Ectodermal cell (in vitro differentiated cells): Measurements from ENCODE around the gene TBC1D22B.
"Not testable (repeated sequence)": the region's sequence is repeated elsewhere in the genome, so short reads cannot be mapped to it uniquely, and the experiment has no call there.

Experiments used
- H3K27ac ChIP-seq: 2 replicates; pipeline ENCODE4 v1.7.0; 2013; ENCODE audit warnings: mild to moderate bottlenecking, low read depth, low read length; ENCODE audit not compliant: insufficient read depth, poor library complexity, severe bottlenecking
- H3K27me3 ChIP-seq: 2 replicates; pipeline ENCODE4 v1.7.0; 2013; ENCODE audit warnings: mild to moderate bottlenecking, low read length; ENCODE audit not compliant: insufficient read depth, control insufficient read depth, poor library complexity, severe bottlenecking
- H3K36me3 ChIP-seq: one replicate; pipeline ENCODE4 v1.7.0; 2013; ENCODE audit warnings: low read length; ENCODE audit not compliant: control insufficient read depth, insufficient read depth
- H3K4me1 ChIP-seq: one replicate; pipeline ENCODE4 v1.7.0; 2013; ENCODE audit warnings: low read length; ENCODE audit not compliant: control insufficient read depth, insufficient read depth
- H3K4me3 ChIP-seq: 2 replicates; pipeline ENCODE4 v1.7.0; 2013; ENCODE audit warnings: low read depth, low read length, control low read depth; ENCODE audit not compliant: insufficient read depth
- H3K9me3 ChIP-seq: 2 replicates; pipeline ENCODE4 v1.7.0; 2013; ENCODE audit warnings: mild to moderate bottlenecking, low read length, moderate library complexity; ENCODE audit not compliant: control insufficient read depth
- WGBS, 2 experiments: methylation state at CpG; one replicate each; pipeline ENCODE4 v1.1.7; 2013; ENCODE audit warnings: missing lambda C conversion rate in 2 of 2; 5-methylcytosine and 5-hydroxymethylcytosine counted together

TBC1D22B gene

GRCh38 chr6:37283671-37284151 lies 26.1 kb downstream of the TBC1D22B start:
- 93 to 96% methylated on average over 3 of the region's 3 CpGs for WGBS, 2 experiments

GRCh38 chr6:37284781-37285180 lies 27.2 kb downstream of the TBC1D22B start:
- Histone ChIP-seq H3K9me3 (no peaks in the 10 kb centered on the region), H3K4me3 (no peak overlapping the region), H3K36me3 (peaks cover 23% of the 10 kb centered on the region), H3K4me1 (no peaks in the 10 kb centered on the region), H3K27ac (no peak overlapping the region), H3K27me3 (no peaks in the 10 kb centered on the region)
- 97 to 98% methylated on average over 4 of the region's 4 CpGs for WGBS, 2 experiments

More at GRCh38 chr6:37283671-37284151, 26.1 kb downstream of the TBC1D22B start:
- Histone ChIP-seq H3K27me3 (no peaks in the 10 kb centered on the region), H3K4me1 (no peaks in the 10 kb centered on the region), H3K27ac (no peak overlapping the region), H3K36me3 (peaks cover 28% of the 10 kb centered on the region), H3K4me3 (no peak overlapping the region), H3K9me3 (no peaks in the 10 kb centered on the region)

- H3K27me3 ChIP-seq: no peaks in the 10 kb centered on the region
- H3K36me3 ChIP-seq: peaks cover 23% of the 10 kb centered on the region
- no peaks in the 10 kb centered on the region for H3K4me1 ChIP-seq
- H3K4me3 ChIP-seq: no peak overlapping the region
- H3K9me3 ChIP-seq: no peaks in the 10 kb centered on the region
- H3K27ac ChIP-seq: no peak overlapping the region
- WGBS, 2 experiments: 95 to 98% methylated on average over 4 of the region's 4 CpGs
Measured at GRCh38 chr6:37285861-37286311, 28.3 kb downstream of the TBC1D22B start.

- no peaks in the 10 kb centered on the region for H3K27me3 ChIP-seq
- H3K9me3 ChIP-seq: no peaks in the 10 kb centered on the region
- H3K4me3 ChIP-seq: no peak overlapping the region
- WGBS, 2 experiments: 90 to 100% methylated on average over 2 of the region's 2 CpGs
- H3K4me1 ChIP-seq: no peaks in the 10 kb centered on the region
- H3K36me3 ChIP-seq: peaks cover 19% of the 10 kb centered on the region
- no peak overlapping the region for H3K27ac ChIP-seq
Measured at GRCh38 chr6:37287519-37288157, 30.1 kb downstream of the TBC1D22B start.

- Histone ChIP-seq H3K36me3 (peaks cover 19% of the 10 kb centered on the region), H3K4me1 (no peaks in the 10 kb centered on the region), H3K9me3 (no peaks in the 10 kb centered on the region), H3K27me3 (no peaks in the 10 kb centered on the region), H3K4me3 (no peak overlapping the region), H3K27ac (no peak overlapping the region)
- WGBS, 2 experiments: 88 to 90% methylated on average over 2 of the region's 2 CpGs
Measured at GRCh38 chr6:37288247-37288646, 30.7 kb downstream of the TBC1D22B start.

GRCh38 chr6:37289931-37290330 lies 32.4 kb downstream of the TBC1D22B start:
- no peaks in the 10 kb centered on the region for H3K4me1 ChIP-seq
- H3K9me3 ChIP-seq: no peaks in the 10 kb centered on the region
- no peak overlapping the region for H3K4me3 ChIP-seq
- H3K36me3 ChIP-seq: peaks cover 15% of the 10 kb centered on the region
- WGBS, 2 experiments: 91 to 93% methylated on average over 3 of the region's 3 CpGs
- no peaks in the 10 kb centered on the region for H3K27me3 ChIP-seq
- no peak overlapping the region for H3K27ac ChIP-seq

- H3K36me3 ChIP-seq: peaks cover 9% of the 10 kb centered on the region
- H3K4me3 ChIP-seq: no peak overlapping the region
- H3K4me1 ChIP-seq: no peaks in the 10 kb centered on the region
- H3K9me3 ChIP-seq: no peaks in the 10 kb centered on the region
- no peak overlapping the region for H3K27ac ChIP-seq
- H3K27me3 ChIP-seq: no peaks in the 10 kb centered on the region
Measured at GRCh38 chr6:37293426-37293825, 35.9 kb downstream of the TBC1D22B start.

GRCh38 chr6:37297637-37298036 lies 40.1 kb downstream of the TBC1D22B start:
- not testable (repeated sequence) for H3K4me3 ChIP-seq, H3K9me3 ChIP-seq, H3K4me1 ChIP-seq, H3K27ac ChIP-seq, H3K36me3 ChIP-seq, H3K27me3 ChIP-seq

- no peaks in the 10 kb centered on the region for H3K9me3 ChIP-seq
- H3K27ac ChIP-seq: no peak overlapping the region
- H3K36me3 ChIP-seq: peaks cover 3% of the 10 kb centered on the region
- H3K4me1 ChIP-seq: no peaks in the 10 kb centered on the region
- H3K4me3 ChIP-seq: no peak overlapping the region
- H3K27me3 ChIP-seq: no peaks in the 10 kb centered on the region
Measured at GRCh38 chr6:37298958-37299357, 41.4 kb downstream of the TBC1D22B start.

GRCh38 chr6:37299990-37300389 lies 42.4 kb downstream of the TBC1D22B start:
- WGBS, 2 experiments: 100% methylated on average over 1 of the region's 4 CpGs; no CpG with 5 or more reads in 1 of the 2 experiments
- no peak overlapping the region for H3K4me3 ChIP-seq
- no peaks in the 10 kb centered on the region for H3K27me3 ChIP-seq
- no peaks in the 10 kb centered on the region for H3K9me3 ChIP-seq
- no peaks in the 10 kb centered on the region for H3K36me3 ChIP-seq
- no peaks in the 10 kb centered on the region for H3K4me1 ChIP-seq
- no peak overlapping the region for H3K27ac ChIP-seq
